HFF-Myc (cell line): Measurements from ENCODE around the gene MARVELD2.
"Not testable (repeated sequence)": the region's sequence is repeated elsewhere in the genome, so short reads cannot be mapped to it uniquely, and the experiment has no call there.

Experiments used
- DNase-seq: peaks from one replicate; pipeline ENCODE4 v3.0.0-alpha.2; 2011; ENCODE audit warnings: low read depth; ENCODE audit errors: extremely low read depth
- H3K4me3 ChIP-seq: replicated peaks from 2 replicates; pipeline ENCODE4 v1.5.1; 2011; ENCODE audit warnings: low read depth, mild to moderate bottlenecking, control low read depth, low read length
- TF ChIP-seq, protein P1 (sequence below): IDR thresholded peaks from 2 replicates; pipeline ENCODE4 v1.5.1; 2012; ENCODE audit warnings: mild to moderate bottlenecking, low read depth, low read length, control low read depth; ENCODE audit errors: missing control alignments

MARVELD2 gene

DNA sequence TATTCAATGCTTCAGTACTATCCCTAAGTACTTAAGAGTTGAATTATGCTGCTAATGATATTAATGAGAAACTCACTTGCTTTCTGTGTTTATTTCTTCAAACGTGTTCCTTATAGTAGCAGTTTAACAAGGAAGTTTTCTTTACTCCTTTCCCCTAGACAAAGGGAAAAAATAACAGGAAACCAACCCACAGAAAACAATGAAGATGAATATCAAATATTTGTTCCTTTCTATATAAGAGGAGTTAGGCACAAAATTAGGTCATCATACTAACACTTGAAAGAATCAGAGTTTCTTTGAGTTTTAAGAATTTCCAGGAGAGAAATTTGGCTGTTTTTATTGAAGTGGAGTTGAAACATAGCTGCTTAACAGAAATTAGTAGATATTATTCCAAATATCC, 62.3 kb downstream of the MARVELD2 start:
- no peak for DNase-seq
- TF ChIP-seq, protein P1, sequence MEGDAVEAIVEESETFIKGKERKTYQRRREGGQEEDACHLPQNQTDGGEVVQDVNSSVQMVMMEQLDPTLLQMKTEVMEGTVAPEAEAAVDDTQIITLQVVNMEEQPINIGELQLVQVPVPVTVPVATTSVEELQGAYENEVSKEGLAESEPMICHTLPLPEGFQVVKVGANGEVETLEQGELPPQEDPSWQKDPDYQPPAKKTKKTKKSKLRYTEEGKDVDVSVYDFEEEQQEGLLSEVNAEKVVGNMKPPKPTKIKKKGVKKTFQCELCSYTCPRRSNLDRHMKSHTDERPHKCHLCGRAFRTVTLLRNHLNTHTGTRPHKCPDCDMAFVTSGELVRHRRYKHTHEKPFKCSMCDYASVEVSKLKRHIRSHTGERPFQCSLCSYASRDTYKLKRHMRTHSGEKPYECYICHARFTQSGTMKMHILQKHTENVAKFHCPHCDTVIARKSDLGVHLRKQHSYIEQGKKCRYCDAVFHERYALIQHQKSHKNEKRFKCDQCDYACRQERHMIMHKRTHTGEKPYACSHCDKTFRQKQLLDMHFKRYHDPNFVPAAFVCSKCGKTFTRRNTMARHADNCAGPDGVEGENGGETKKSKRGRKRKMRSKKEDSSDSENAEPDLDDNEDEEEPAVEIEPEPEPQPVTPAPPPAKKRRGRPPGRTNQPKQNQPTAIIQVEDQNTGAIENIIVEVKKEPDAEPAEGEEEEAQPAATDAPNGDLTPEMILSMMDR, result no peak
- H3K4me3 ChIP-seq, result no peak overlapping the region

DNA sequence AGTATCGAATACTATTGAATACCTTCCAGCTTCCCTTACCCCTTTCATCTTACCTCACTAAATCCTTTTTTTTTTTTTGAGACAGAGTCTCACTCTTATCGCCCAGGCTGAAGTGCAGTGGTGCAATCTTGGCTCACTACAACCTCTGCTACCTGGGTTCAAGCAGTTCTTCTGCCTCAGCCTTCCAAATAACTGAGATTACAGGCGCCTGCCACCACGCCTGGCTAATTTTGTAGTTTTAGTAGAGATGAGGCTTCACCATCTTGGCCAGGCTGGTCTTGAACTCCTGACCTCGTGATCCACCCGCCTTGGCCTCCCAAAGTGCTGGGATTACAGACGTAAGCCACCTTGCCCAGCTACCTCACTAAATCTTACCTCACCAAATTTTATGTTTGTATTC, 63.4 kb downstream of the MARVELD2 start:
- H3K4me3 ChIP-seq, DNase-seq: not testable (repeated sequence)

DNA sequence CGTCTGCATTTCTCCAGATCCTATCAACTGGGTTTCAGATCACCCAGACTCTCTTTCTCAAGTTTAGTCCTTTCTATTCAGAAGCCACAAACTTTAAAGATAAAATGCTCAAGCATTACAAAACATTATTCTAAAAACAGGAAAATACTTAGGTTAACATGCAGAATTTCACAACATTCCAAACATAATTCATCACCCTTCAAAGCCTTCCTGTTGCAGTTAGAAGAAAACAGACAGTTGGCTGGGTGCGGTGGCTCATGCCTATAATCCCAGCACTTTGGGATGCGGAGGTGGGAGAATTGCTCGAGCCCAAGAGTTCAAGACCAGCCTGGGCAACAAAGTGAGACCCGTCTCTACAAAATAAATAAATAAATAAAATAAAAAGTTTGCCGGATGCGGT, 70.0 kb downstream of the MARVELD2 start:
- no peak for DNase-seq
- TF ChIP-seq, protein P1, result no peak
- no peak overlapping the region for H3K4me3 ChIP-seq

DNA sequence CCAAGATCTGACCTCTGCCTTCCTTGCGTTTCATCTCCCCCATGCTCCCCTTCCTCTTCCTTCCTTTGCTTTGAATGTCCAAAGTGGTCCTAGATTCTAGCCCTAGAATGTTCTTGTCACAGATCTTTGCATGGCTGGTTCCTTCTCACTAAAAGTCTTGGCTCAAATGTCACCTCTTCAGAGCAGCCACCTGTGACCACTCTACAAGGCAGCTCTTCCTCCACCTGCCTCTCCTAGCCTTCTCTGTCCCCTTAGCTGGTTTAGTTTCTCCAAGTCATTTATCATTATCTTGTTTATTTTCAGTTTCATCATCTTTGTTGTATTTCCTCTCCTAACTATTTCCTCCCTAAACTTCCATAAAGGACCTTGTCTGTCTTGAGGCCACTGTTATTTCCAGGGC, 70.6 kb downstream of the MARVELD2 start:
- H3K4me3 ChIP-seq, result no peak overlapping the region
- no peak for DNase-seq
- TF ChIP-seq, protein P1, result no peak

DNA sequence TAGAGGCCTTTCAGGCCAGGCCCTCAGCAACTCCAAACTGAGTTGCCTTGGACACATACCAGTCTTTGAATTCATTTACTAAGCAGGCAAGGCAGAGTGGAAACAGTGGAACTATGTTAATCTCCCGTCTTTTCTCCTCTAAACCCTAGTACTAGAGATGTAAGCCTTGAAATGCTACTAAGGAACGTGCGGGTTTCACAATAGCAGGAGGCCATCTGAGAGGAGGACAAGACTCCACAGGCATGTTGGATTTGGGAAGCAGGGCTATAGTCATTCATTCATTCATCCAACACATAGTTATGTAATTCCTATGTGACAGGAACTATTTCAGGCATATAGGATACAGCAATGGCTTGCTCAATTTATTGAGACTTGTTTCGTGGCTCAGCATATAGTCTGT, 74.3 kb downstream of the MARVELD2 start:
- TF ChIP-seq, protein P1, result no peak
- H3K4me3 ChIP-seq, result no peak overlapping the region

DNA sequence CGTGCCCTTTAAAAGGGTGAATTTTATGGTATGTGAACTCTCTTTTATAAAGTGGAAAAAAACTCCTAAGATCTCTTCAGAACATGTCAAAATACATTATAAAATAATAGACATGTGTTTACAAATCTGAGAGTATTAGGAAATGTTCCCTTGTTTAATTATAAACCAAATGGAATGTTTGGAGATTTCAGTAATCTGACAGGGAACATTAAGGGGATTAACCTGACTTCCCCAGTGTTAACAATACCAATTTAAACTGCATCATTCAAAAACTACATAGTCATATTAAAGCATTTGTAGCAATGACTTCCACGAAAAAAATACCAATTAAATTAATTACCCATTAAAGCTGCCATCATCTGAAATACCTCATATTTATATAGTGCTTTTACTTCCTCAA, 76.1 kb downstream of the MARVELD2 start:
- TF ChIP-seq, protein P1, result no peak
- no peak overlapping the region for H3K4me3 ChIP-seq
- DNase-seq, result no peak

More for the DNA sequence above, 74.3 kb downstream of the MARVELD2 start:
- DNase-seq, result no peak

DNA sequence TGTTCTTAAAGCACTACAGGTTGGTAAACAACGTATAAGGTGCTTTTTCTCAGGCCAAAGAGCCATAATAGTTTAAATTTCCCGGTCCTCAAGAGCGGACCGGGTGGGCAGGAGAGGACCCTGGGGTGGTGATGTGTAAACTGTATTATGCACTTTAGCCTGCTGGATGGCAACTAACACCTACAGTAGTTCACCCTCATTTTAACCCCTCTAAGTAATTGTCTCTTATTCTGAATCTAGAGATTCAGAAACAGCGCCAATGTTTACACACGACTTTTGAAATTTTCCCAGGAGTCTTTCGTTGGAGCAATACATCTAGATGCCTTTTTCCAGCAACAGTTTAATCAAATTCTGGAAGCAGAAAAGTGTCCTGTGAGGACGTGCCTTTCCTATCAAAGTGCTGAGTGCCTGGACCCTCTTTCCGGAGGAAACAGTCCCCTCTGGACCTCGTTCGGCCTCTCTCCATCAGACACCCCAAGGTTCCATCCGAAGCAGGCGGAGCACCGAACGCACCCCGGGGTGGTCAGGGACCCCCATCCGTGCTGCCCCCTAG, 77.0 kb downstream of the MARVELD2 start:
- peak overlapping the region; percentile 56 for H3K4me3 ChIP-seq
- TF ChIP-seq, protein P1, result no peak
- DNase-seq, result no peak
